IMR-90 (cell line): ENCODE results near the gene INPP4A.

Experiments
- CEBPB ChIP-seq: IDR thresholded peaks from 2 replicates; pipeline ENCODE4 v1.6.1; 2012; ENCODE audit warnings: low read depth, low read length, improper control_type of control experiment
- POLR2A ChIP-seq: IDR thresholded peaks from 2 replicates; pipeline ENCODE4 v1.6.1; 2012; ENCODE audit warnings: mild to moderate bottlenecking, low read depth, low read length
- TF ChIP-seq, protein P1 (sequence below): conservative IDR thresholded peaks from 2 replicates; pipeline ENCODE4 v1.5.1; 2012; ENCODE audit warnings: mild to moderate bottlenecking, low read depth, low read length, improper control_type of control experiment

DNA sequence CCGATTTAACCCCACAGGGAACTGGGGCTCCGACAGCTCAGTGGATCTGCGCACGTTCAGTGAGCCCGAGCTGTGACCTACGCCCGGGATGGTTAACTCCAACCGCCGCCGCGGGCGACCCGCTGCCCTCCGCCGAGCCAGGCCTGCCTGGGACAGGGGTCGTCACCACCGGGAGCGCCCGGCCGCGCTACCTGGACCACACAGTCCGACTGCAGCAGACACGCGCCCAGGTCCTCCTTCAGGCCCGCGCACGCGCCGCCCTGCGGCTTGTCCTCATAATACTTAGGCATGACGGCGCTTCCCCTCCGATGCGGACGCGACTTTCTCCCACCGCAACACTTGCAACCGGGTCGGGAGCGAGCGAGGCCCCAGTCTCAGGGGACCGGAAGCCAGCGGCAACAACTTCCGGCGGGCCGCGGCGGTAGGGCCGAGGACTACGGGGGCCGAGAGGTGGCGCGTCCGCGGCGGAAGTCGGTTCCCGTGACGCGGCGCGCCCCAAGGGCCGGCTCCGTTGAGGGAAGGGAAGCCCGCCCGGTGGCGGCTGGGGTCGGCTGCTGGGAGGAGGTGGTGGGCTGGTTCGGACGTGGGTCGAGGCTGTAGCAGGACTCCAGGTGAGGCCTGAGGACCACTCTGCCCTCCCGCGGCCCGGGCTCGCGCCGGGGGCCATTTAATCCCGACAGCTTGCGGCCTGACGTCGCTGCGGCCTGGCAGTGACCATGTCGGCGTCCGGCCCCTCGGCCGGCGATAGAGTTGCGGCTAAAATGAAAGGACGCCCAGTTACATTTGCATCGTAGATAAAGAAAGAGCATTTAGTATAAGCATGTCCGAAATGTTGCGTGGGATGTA is 163.7 kb downstream of the INPP4A start, which contains the start of the genes COA5 and UNC50:
- peak; percentile 95 for TF ChIP-seq POLR2A
- TF ChIP-seq, protein P1, sequence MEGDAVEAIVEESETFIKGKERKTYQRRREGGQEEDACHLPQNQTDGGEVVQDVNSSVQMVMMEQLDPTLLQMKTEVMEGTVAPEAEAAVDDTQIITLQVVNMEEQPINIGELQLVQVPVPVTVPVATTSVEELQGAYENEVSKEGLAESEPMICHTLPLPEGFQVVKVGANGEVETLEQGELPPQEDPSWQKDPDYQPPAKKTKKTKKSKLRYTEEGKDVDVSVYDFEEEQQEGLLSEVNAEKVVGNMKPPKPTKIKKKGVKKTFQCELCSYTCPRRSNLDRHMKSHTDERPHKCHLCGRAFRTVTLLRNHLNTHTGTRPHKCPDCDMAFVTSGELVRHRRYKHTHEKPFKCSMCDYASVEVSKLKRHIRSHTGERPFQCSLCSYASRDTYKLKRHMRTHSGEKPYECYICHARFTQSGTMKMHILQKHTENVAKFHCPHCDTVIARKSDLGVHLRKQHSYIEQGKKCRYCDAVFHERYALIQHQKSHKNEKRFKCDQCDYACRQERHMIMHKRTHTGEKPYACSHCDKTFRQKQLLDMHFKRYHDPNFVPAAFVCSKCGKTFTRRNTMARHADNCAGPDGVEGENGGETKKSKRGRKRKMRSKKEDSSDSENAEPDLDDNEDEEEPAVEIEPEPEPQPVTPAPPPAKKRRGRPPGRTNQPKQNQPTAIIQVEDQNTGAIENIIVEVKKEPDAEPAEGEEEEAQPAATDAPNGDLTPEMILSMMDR, result 0 out of 2 replicates have a peak, but pooled peaks have one; percentile 5
- no peak for TF ChIP-seq CEBPB
